Endothelial cell (in vitro differentiated cells): ENCODE data around the gene USP15. TPM values are rescaled to one million over a fixed set of nuclear protein-coding genes. Genes with fewer than 3 reads are reported as not detected.

ENCODE experiments used
- DNase-seq: peaks from one replicate; pipeline ENCODE4 v3.0.0; 2021; ENCODE audit warnings: low spot score
- H3K27ac Mint-ChIP-seq: one replicate; pipeline ENCODE4 v1.8.0; 2021; ENCODE audit warnings: mixed read lengths, inconsistent platforms; ENCODE audit not compliant: unreplicated experiment
- H3K27me3 Mint-ChIP-seq: one replicate; pipeline ENCODE4 v1.8.0; 2021; ENCODE audit warnings: mild to moderate bottlenecking, moderate library complexity, mixed read lengths, inconsistent platforms; ENCODE audit not compliant: unreplicated experiment
- H3K36me3 Mint-ChIP-seq: one replicate; pipeline ENCODE4 v1.8.0; 2021; ENCODE audit warnings: mild to moderate bottlenecking, low read depth, mixed read lengths, inconsistent platforms; ENCODE audit not compliant: unreplicated experiment
- H3K4me1 Mint-ChIP-seq: one replicate; pipeline ENCODE4 v1.8.0; 2021; ENCODE audit warnings: mild to moderate bottlenecking, mixed read lengths, inconsistent platforms; ENCODE audit not compliant: unreplicated experiment
- H3K4me3 Mint-ChIP-seq: one replicate; pipeline ENCODE4 v1.8.0; 2021; ENCODE audit warnings: mild to moderate bottlenecking, mixed read lengths, inconsistent platforms; ENCODE audit not compliant: unreplicated experiment
- H3K9me3 Mint-ChIP-seq: one replicate; pipeline ENCODE4 v1.8.0; 2021; ENCODE audit warnings: mixed read lengths, inconsistent platforms; ENCODE audit not compliant: unreplicated experiment
- CTCF ChIP-seq: fragments of 200-600 bp; sonication (generic); IDR thresholded peaks from one replicate; pipeline ENCODE4 v1.5.0; 2021; ENCODE audit warnings: antibody characterized with exemption; ENCODE audit not compliant: unreplicated experiment
- total RNA-seq: library from RNA; stranded (reverse); fragmentation: NEBNext Ultra II Directional; extraction: Animal tissue kit (Norgen Biotek cat#: 25700); gene quantifications from one replicate; pipeline ENCODE4 v1.2.1, GENCODE V29; 2021; ENCODE audit not compliant: unreplicated experiment

The USP15 gene
- total RNA-seq, 1 donor from 2014 or later: 98.2 TPM

- Mint-ChIP-seq H3K9me3 (no peaks in the 10 kb centered on the region), H3K4me3 (no peak overlapping the region), H3K36me3 (no peaks in the 10 kb centered on the region), H3K27me3 (no peaks in the 10 kb centered on the region), H3K27ac (no peak overlapping the region), H3K4me1 (peaks cover 34% of the 10 kb centered on the region)
- DNase-seq: no peak
- TF ChIP-seq CTCF: no peak
Measured at GRCh38 chr12:62270384-62270783, 10.2 kb downstream of the USP15 start.

- H3K27me3 Mint-ChIP-seq: no peaks in the 10 kb centered on the region
- no peaks in the 10 kb centered on the region for H3K9me3 Mint-ChIP-seq
- no peak overlapping the region for H3K27ac Mint-ChIP-seq
- H3K4me1 Mint-ChIP-seq: peaks cover 37% of the 10 kb centered on the region
- no peak overlapping the region for H3K4me3 Mint-ChIP-seq
- H3K36me3 Mint-ChIP-seq: no peaks in the 10 kb centered on the region
- no peak for TF ChIP-seq CTCF
- no peak for DNase-seq
Measured at GRCh38 chr12:62270872-62271271, 10.7 kb downstream of the USP15 start.

DNA sequence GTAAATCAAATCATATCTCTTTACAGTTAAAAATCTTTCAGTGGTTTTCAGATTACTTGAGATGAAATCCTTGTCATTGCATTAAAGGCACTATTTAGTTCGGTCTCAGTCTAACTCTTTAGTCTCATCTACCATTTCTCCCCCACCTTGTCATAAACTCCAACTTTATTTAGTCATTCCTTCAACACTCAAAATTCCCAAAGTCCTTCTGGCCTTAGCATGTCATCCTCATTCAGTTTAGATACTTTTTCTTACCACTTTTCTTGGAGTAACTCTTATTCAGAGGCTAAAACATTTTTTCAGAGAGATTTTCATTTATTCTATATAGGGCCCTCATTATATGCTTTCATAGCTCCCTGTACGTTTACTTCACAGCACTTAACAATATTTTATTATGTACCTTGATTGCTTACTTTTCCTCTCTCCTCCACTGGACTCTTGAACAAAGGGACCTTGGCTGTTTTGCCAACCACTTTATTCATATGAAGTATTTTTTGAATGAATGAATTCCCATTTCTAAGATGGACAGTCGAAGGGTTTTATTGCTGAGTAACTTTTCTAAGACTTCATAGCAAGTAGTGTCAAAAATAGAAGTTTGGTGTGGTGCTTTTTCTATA is 12.8 kb downstream of the USP15 start:
- Mint-ChIP-seq H3K4me3 (no peak overlapping the region), H3K36me3 (no peaks in the 10 kb centered on the region), H3K4me1 (peaks cover 29% of the 10 kb centered on the region), H3K9me3 (no peaks in the 10 kb centered on the region), H3K27me3 (no peaks in the 10 kb centered on the region), H3K27ac (no peak overlapping the region)
- TF ChIP-seq CTCF: no peak
- DNase-seq: no peak

DNA sequence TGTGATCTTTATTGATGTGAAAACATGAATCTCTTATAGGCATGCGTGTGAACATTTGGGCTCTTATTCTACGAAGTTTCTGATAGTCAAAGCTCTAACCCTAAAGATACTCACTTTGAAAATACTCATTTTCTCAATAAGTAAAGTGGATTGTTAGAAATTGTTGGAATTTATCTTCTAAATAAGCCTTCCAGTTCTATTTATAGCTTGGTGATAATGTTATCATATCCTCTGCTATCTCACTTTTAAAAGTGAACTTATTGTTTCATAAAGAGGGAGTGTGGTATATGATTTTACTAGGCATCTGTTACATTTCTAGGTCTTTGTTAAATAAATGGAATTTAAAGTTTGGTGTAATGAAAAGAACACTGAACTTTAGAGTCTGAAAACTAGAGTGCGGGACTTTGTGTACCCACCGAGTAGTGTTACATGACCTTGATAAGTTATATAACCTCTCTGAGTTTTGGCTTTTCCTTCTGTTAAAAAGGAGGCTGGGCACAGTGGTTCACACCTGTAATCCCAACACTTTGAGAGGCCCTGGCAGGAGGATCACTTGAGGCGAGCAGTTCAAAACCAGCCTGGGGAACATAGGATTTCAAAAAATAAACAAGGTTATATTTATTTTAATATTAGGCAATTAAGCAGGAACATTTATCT is 13.6 kb downstream of the USP15 start:
- no peaks in the 10 kb centered on the region for H3K9me3 Mint-ChIP-seq
- no peak overlapping the region for H3K4me3 Mint-ChIP-seq
- H3K27me3 Mint-ChIP-seq: no peaks in the 10 kb centered on the region
- DNase-seq: no peak
- no peaks in the 10 kb centered on the region for H3K36me3 Mint-ChIP-seq
- TF ChIP-seq CTCF: no peak
- peaks cover 25% of the 10 kb centered on the region for H3K4me1 Mint-ChIP-seq
- no peak overlapping the region for H3K27ac Mint-ChIP-seq

GRCh38 chr12:62278022-62278421 is 17.8 kb downstream of the USP15 start:
- no peak for TF ChIP-seq CTCF
- no peak overlapping the region for H3K4me3 Mint-ChIP-seq
- DNase-seq: no peak
- H3K9me3 Mint-ChIP-seq: no peaks in the 10 kb centered on the region
- peaks cover 10% of the 10 kb centered on the region for H3K4me1 Mint-ChIP-seq
- H3K27ac Mint-ChIP-seq: no peak overlapping the region
- no peaks in the 10 kb centered on the region for H3K27me3 Mint-ChIP-seq
- no peaks in the 10 kb centered on the region for H3K36me3 Mint-ChIP-seq
